Osteoblast (primary cell): ENCODE results near the gene FSCB. TPM values are rescaled to one million over a fixed set of nuclear protein-coding genes. Genes with fewer than 3 reads are reported as not detected.

ENCODE experiments used
- DNase-seq: peaks from one replicate; pipeline ENCODE4 v3.0.0; 2011; ENCODE audit warnings: low spot score, mixed read lengths; ENCODE audit not compliant: insufficient read length; ENCODE audit errors: missing footprints
- H2AFZ ChIP-seq: 2 replicates; pipeline ENCODE4 v1.6.0; 2011; ENCODE audit warnings: mild to moderate bottlenecking, low read length
- H3K27ac ChIP-seq: 2 replicates; pipeline ENCODE4 v1.5.1; 2011; ENCODE audit warnings: mild to moderate bottlenecking, low read depth, low read length, moderate library complexity
- H3K27me3 ChIP-seq: 2 replicates; pipeline ENCODE4 v1.6.0; 2012; ENCODE audit warnings: mild to moderate bottlenecking, control low read depth, inconsistent platforms, low read length, moderate library complexity; ENCODE audit not compliant: insufficient read depth
- H3K36me3 ChIP-seq: 2 replicates; pipeline ENCODE4 v1.5.1; 2011; ENCODE audit warnings: mild to moderate bottlenecking, low read length, control low read depth, moderate library complexity; ENCODE audit not compliant: insufficient read depth
- H3K4me1 ChIP-seq: 2 replicates; pipeline ENCODE4 v1.5.1; 2011; ENCODE audit warnings: mild to moderate bottlenecking, low read length, control low read depth, moderate library complexity; ENCODE audit not compliant: insufficient read depth
- H3K4me2 ChIP-seq: 2 replicates; pipeline ENCODE4 v1.6.0; 2011; ENCODE audit warnings: mild to moderate bottlenecking, low read length; ENCODE audit not compliant: insufficient read depth
- H3K4me3 ChIP-seq: fragments of 200-600 bp; sonication (generic); 3 replicates; pipeline ENCODE4 v1.5.1; 2012; ENCODE audit warnings: mild to moderate bottlenecking, low read length, inconsistent platforms; ENCODE audit not compliant: insufficient read depth
- H3K79me2 ChIP-seq: 2 replicates; pipeline ENCODE4 v1.6.0; 2012; ENCODE audit warnings: mild to moderate bottlenecking, low read length, control low read depth, inconsistent platforms; ENCODE audit not compliant: insufficient read depth
- H3K9me3 ChIP-seq: 2 replicates; pipeline ENCODE4 v1.5.1; 2011; ENCODE audit warnings: low read depth, low read length, control low read depth
- H4K20me1 ChIP-seq: 2 replicates; pipeline ENCODE4 v1.6.0; 2012; ENCODE audit warnings: mild to moderate bottlenecking, low read length, control low read depth; ENCODE audit not compliant: insufficient read depth
- total RNA-seq: library from RNA; depleted of rRNA; stranded (reverse); fragments of >200 nt; gene quantifications from 2 replicates; pipeline ENCODE4 v1.2.3, GENCODE V29; 2012
- TF ChIP-seq, protein P1 (sequence below): IDR thresholded peaks from 2 replicates; pipeline ENCODE4 v1.5.1; 2011; ENCODE audit warnings: mild to moderate bottlenecking, low read depth, low read length, moderate library complexity; ENCODE audit errors: extremely low read depth

FSCB gene
- total RNA-seq, 1 donor: not detected

DNA sequence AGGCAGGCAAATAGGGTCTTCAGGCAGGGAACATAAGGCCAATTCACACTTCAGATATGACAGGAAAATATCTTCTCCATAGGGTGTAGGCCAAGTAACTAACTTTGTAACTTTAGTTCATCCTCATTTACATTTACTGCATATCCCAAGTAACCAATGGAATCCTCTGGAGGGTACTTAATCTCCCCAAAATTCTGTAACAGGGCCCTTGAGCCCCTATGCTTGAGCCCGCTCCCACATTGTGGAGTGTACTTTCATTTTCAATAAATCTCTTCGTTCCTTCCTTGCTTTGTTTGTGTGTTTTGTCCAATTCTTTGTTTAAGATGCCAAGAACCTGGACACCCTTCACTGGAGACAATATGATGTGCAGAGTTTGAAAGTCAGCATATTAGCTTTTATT lies 45.3 kb downstream of the FSCB start:
- Histone ChIP-seq H3K27ac (no peak overlapping the region), H4K20me1 (no peaks in the 10 kb centered on the region), H3K36me3 (no peaks in the 10 kb centered on the region), H3K9me3 (peaks cover 2% of the 10 kb centered on the region), H3K4me2 (no peak overlapping the region), H3K27me3 (no peaks in the 10 kb centered on the region), H2AFZ (no peak overlapping the region), H3K4me3 (no peak overlapping the region), H3K79me2 (no peaks in the 10 kb centered on the region), H3K4me1 (no peaks in the 10 kb centered on the region)
- DNase-seq: no peak
- TF ChIP-seq, protein P1, sequence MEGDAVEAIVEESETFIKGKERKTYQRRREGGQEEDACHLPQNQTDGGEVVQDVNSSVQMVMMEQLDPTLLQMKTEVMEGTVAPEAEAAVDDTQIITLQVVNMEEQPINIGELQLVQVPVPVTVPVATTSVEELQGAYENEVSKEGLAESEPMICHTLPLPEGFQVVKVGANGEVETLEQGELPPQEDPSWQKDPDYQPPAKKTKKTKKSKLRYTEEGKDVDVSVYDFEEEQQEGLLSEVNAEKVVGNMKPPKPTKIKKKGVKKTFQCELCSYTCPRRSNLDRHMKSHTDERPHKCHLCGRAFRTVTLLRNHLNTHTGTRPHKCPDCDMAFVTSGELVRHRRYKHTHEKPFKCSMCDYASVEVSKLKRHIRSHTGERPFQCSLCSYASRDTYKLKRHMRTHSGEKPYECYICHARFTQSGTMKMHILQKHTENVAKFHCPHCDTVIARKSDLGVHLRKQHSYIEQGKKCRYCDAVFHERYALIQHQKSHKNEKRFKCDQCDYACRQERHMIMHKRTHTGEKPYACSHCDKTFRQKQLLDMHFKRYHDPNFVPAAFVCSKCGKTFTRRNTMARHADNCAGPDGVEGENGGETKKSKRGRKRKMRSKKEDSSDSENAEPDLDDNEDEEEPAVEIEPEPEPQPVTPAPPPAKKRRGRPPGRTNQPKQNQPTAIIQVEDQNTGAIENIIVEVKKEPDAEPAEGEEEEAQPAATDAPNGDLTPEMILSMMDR: no peak
